GM12878 (cell line): ENCODE measurements around the gene ITIH5. TPM values are rescaled to one million over a fixed set of nuclear protein-coding genes. Genes with fewer than 3 reads are reported as not detected.

Experiments used
- CHD1 ChIP-seq: IDR thresholded peaks from 2 replicates; pipeline ENCODE4 v1.6.1; 2012; ENCODE audit warnings: low read depth, low read length, improper control_type of control experiment
- ESRRA ChIP-seq: IDR thresholded peaks from 2 replicates; pipeline ENCODE4 v1.6.1; 2012; ENCODE audit warnings: mild to moderate bottlenecking, low read length, improper control_type of control experiment
- ETV6 ChIP-seq, 2 experiments: fragments of 450-650 bp in 1 of 2; IDR thresholded peaks in 1 of 2; conservative IDR thresholded peaks in 1 of 2; 2 replicates each; pipeline ENCODE4 v1.6.1; 2014; ENCODE audit warnings: antibody characterized with exemption in 1 of 2, borderline replicate concordance in 1 of 2, low read depth in 1 of 2, mild to moderate bottlenecking in 1 of 2, moderate library complexity in 1 of 2
- HDGF ChIP-seq: fragments of 450-650 bp; IDR thresholded peaks from 2 replicates; pipeline ENCODE4 v1.6.1; 2016; ENCODE audit warnings: antibody characterized with exemption
- RAD21 ChIP-seq: IDR thresholded peaks from 2 replicates; pipeline ENCODE4 v1.6.1; 2011; ENCODE audit warnings: mild to moderate bottlenecking, low read depth, low read length, moderate library complexity; ENCODE audit not compliant: insufficient read depth
- TAF1 ChIP-seq: IDR thresholded peaks from 2 replicates; pipeline ENCODE4 v1.6.1; 2011; ENCODE audit warnings: mild to moderate bottlenecking, low read depth, low read length, borderline replicate concordance
- YBX1 ChIP-seq: fragments of 450-650 bp; IDR thresholded peaks from 2 replicates; pipeline ENCODE4 v1.6.1; 2016; ENCODE audit warnings: antibody characterized with exemption
- ZNF24 ChIP-seq: fragments of 450-650 bp; IDR thresholded peaks from 2 replicates; pipeline ENCODE4 v1.6.1; 2017; ENCODE audit warnings: antibody characterized with exemption, mild to moderate bottlenecking
- polyA plus RNA-seq, 11 experiments: library from polyadenylated mRNA; depleted of rRNA in 4 of 11; unstranded in 6 of 11; stranded (reverse) in 5 of 11; fragments of >200 nt; fragmentation: Nextera tagmentation in 4 of 11; fragmentation: Illumina TruSeq in 1 of 11; extraction: Ambion mirVana in 4 of 11; extraction: Trizol in 1 of 11; gene quantifications; 1 replicate in 1 of 11; 2 replicates in 10 of 11; pipeline versions ENCODE4 v1.2.1 to v1.2.3, GENCODE V29; 2011 to 2016; ENCODE audit warnings: inconsistent platforms in 2 of 11, missing spikeins in 2 of 11, low read depth in 1 of 11
- total RNA-seq, 4 experiments: library from RNA; depleted of rRNA in 3 of 4; stranded (reverse); fragments of >200 nt in 3 of 4; fragmentation: Illumina TruSeq in 1 of 4; extraction: Trizol in 1 of 4; gene quantifications; 2 replicates each; pipeline versions ENCODE4 v1.2.1 to v1.2.3, GENCODE V29; 2013 to 2021
- TF ChIP-seq, protein P1 (sequence below): IDR thresholded peaks from 2 replicates; pipeline ENCODE4 v1.6.1; 2012; ENCODE audit warnings: improper control_type of control experiment, low read depth, low read length; ENCODE audit not compliant: insufficient replicate concordance
- TF ChIP-seq, protein P2 (sequence below): fragments of 450-650 bp; IDR thresholded peaks from 2 replicates; pipeline ENCODE4 v1.6.1; 2018; ENCODE audit warnings: borderline replicate concordance, mild to moderate bottlenecking; ENCODE audit not compliant: partially characterized antibody
- TF ChIP-seq, protein P3 (sequence below): fragments of 450-650 bp; formaldehyde crosslinking; IDR thresholded peaks from 2 replicates; pipeline ENCODE4 v1.4.0; 2020; ENCODE audit warnings: mild to moderate bottlenecking, moderate library complexity
- TF ChIP-seq, protein P4 (sequence below): fragments of 450-650 bp; formaldehyde crosslinking; IDR thresholded peaks from 2 replicates; pipeline ENCODE4 v1.4.0; 2022; ENCODE audit warnings: mild to moderate bottlenecking, moderate library complexity

ITIH5 gene
- total and polyA plus RNA-seq, 10 of the 15 experiments (the other 5 are each of a cell fraction or from before 2014, with no cell fraction given), result 0.14 to 0.43 (median 0.21) TPM; not detected in 7

DNA sequence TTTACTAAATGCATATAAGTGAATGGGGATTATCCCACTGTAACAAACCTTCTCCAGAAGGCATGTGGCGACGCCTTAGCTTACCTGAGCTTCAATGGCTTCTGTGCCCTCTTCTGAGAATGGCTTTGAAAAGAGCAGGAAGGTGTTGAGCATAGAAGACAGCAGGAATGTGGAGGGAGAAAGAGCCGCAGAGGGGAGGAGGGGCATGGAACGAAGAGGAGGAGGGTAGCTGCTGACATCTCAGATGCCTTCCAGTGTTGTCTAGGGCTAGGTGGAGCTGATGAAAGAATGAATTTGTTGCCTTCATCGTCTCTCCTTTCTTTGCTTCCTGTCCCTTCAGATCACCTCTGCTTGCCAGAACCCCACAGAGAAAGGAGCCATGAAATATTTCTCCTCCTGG, 86.2 kb downstream of the ITIH5 start (continued):
- TF ChIP-seq, protein P1, sequence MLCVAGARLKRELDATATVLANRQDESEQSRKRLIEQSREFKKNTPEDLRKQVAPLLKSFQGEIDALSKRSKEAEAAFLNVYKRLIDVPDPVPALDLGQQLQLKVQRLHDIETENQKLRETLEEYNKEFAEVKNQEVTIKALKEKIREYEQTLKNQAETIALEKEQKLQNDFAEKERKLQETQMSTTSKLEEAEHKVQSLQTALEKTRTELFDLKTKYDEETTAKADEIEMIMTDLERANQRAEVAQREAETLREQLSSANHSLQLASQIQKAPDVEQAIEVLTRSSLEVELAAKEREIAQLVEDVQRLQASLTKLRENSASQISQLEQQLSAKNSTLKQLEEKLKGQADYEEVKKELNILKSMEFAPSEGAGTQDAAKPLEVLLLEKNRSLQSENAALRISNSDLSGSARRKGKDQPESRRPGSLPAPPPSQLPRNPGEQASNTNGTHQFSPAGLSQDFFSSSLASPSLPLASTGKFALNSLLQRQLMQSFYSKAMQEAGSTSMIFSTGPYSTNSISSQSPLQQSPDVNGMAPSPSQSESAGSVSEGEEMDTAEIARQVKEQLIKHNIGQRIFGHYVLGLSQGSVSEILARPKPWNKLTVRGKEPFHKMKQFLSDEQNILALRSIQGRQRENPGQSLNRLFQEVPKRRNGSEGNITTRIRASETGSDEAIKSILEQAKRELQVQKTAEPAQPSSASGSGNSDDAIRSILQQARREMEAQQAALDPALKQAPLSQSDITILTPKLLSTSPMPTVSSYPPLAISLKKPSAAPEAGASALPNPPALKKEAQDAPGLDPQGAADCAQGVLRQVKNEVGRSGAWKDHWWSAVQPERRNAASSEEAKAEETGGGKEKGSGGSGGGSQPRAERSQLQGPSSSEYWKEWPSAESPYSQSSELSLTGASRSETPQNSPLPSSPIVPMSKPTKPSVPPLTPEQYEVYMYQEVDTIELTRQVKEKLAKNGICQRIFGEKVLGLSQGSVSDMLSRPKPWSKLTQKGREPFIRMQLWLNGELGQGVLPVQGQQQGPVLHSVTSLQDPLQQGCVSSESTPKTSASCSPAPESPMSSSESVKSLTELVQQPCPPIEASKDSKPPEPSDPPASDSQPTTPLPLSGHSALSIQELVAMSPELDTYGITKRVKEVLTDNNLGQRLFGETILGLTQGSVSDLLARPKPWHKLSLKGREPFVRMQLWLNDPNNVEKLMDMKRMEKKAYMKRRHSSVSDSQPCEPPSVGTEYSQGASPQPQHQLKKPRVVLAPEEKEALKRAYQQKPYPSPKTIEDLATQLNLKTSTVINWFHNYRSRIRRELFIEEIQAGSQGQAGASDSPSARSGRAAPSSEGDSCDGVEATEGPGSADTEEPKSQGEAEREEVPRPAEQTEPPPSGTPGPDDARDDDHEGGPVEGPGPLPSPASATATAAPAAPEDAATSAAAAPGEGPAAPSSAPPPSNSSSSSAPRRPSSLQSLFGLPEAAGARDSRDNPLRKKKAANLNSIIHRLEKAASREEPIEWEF, result no peak
- no peak for TF ChIP-seq ZNF24
- TF ChIP-seq, protein P2, sequence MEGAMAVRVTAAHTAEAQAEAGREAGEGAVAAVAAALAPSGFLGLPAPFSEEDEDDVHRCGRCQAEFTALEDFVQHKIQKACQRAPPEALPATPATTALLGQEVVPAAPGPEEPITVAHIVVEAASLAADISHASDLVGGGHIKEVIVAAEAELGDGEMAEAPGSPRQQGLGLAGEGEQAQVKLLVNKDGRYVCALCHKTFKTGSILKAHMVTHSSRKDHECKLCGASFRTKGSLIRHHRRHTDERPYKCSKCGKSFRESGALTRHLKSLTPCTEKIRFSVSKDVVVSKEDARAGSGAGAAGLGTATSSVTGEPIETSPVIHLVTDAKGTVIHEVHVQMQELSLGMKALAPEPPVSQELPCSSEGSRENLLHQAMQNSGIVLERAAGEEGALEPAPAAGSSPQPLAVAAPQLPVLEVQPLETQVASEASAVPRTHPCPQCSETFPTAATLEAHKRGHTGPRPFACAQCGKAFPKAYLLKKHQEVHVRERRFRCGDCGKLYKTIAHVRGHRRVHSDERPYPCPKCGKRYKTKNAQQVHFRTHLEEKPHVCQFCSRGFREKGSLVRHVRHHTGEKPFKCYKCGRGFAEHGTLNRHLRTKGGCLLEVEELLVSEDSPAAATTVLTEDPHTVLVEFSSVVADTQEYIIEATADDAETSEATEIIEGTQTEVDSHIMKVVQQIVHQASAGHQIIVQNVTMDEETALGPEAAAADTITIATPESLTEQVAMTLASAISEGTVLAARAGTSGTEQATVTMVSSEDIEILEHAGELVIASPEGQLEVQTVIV, result no peak
- TF ChIP-seq, protein P3, sequence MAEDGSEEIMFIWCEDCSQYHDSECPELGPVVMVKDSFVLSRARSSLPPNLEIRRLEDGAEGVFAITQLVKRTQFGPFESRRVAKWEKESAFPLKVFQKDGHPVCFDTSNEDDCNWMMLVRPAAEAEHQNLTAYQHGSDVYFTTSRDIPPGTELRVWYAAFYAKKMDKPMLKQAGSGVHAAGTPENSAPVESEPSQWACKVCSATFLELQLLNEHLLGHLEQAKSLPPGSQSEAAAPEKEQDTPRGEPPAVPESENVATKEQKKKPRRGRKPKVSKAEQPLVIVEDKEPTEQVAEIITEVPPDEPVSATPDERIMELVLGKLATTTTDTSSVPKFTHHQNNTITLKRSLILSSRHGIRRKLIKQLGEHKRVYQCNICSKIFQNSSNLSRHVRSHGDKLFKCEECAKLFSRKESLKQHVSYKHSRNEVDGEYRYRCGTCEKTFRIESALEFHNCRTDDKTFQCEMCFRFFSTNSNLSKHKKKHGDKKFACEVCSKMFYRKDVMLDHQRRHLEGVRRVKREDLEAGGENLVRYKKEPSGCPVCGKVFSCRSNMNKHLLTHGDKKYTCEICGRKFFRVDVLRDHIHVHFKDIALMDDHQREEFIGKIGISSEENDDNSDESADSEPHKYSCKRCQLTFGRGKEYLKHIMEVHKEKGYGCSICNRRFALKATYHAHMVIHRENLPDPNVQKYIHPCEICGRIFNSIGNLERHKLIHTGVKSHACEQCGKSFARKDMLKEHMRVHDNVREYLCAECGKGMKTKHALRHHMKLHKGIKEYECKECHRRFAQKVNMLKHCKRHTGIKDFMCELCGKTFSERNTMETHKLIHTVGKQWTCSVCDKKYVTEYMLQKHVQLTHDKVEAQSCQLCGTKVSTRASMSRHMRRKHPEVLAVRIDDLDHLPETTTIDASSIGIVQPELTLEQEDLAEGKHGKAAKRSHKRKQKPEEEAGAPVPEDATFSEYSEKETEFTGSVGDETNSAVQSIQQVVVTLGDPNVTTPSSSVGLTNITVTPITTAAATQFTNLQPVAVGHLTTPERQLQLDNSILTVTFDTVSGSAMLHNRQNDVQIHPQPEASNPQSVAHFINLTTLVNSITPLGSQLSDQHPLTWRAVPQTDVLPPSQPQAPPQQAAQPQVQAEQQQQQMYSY (CRISPR knock-in tag), result no peak
- TF ChIP-seq ETV6 (conservative IDR thresholded peaks at IDR 0.05 in 1 of 2, IDR thresholded peaks at IDR 0.05 in 1 of 2; ENCODE audit: borderline replicate concordance in 1 of 2, low read depth in 1 of 2), result no peak
- no peak for TF ChIP-seq TAF1
- TF ChIP-seq RAD21, result no peak
- TF ChIP-seq, protein P4, sequence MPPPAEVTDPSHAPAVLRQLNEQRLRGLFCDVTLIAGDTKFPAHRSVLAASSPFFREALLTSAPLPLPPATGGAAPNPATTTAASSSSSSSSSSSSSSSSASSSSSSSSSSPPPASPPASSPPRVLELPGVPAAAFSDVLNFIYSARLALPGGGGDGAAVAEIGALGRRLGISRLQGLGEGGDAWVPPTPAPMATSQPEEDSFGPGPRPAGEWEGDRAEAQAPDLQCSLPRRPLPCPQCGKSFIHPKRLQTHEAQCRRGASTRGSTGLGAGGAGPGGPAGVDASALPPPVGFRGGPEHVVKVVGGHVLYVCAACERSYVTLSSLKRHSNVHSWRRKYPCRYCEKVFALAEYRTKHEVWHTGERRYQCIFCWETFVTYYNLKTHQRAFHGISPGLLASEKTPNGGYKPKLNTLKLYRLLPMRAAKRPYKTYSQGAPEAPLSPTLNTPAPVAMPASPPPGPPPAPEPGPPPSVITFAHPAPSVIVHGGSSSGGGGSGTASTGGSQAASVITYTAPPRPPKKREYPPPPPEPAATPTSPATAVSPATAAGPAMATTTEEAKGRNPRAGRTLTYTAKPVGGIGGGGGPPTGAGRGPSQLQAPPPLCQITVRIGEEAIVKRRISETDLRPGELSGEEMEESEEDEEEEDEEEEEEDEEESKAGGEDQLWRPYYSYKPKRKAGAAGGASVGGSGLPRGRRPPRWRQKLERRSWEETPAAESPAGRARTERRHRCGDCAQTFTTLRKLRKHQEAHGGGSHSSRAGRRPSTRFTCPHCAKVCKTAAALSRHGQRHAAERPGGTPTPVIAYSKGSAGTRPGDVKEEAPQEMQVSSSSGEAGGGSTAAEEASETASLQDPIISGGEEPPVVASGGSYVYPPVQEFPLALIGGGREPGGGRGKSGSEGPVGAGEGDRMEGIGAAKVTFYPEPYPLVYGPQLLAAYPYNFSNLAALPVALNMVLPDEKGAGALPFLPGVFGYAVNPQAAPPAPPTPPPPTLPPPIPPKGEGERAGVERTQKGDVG, result no peak
- TF ChIP-seq ESRRA, result no peak
- TF ChIP-seq HDGF, result no peak
- no peak for TF ChIP-seq YBX1
- TF ChIP-seq CHD1, result no peak
